HCT116 (cell line): ENCODE data around the gene TRMT11.

Source experiments
- EGR1 ChIP-seq: IDR thresholded peaks from 2 replicates; pipeline ENCODE4 v1.6.1; 2012; ENCODE audit warnings: low read depth
- EZH2 ChIP-seq: fragments of 200-600 bp; sonication (generic); IDR thresholded peaks from 2 replicates; pipeline ENCODE4 v1.6.1; 2017; ENCODE audit warnings: antibody characterized with exemption, mixed run types
- EZH2phosphoT487 ChIP-seq: fragments of 200-600 bp; IDR thresholded peaks from 2 replicates; pipeline ENCODE4 v1.6.1; 2018; ENCODE audit warnings: antibody characterized with exemption, borderline replicate concordance
- JUND ChIP-seq: IDR thresholded peaks from 2 replicates; pipeline ENCODE4 v1.6.1; 2012
- POLR2A ChIP-seq: IDR thresholded peaks from 2 replicates; pipeline ENCODE4 v1.7.0; 2011; ENCODE audit warnings: borderline replicate concordance; ENCODE audit not compliant: insufficient read depth, insufficient read length; ENCODE audit errors: extremely low read depth
- POLR2AphosphoS5 ChIP-seq: IDR thresholded peaks from 2 replicates; pipeline ENCODE4 v1.6.1; 2011; ENCODE audit warnings: mild to moderate bottlenecking, low read depth, low read length, moderate library complexity
- RAD21 ChIP-seq: IDR thresholded peaks from 2 replicates; pipeline ENCODE4 v1.6.1; 2012; ENCODE audit warnings: low read depth, mild to moderate bottlenecking
- YY1 ChIP-seq: IDR thresholded peaks from 2 replicates; pipeline ENCODE4 v1.6.1; 2011; ENCODE audit warnings: low read length, low read depth, moderate library complexity, mild to moderate bottlenecking; ENCODE audit not compliant: insufficient replicate concordance; ENCODE audit errors: extremely low read depth
- TF ChIP-seq, protein P1 (sequence below), 3 experiments: fragments of 200-600 bp in 1 of 3; sonication (generic) in 1 of 3; IDR thresholded peaks in 2 of 3; conservative IDR thresholded peaks in 1 of 3; 2 replicates each; pipeline ENCODE4 v1.5.1; 2012 to 2017; ENCODE audit warnings: low read depth in 2 of 3, low read length in 2 of 3, antibody characterized with exemption in 1 of 3, borderline replicate concordance in 1 of 3, control low read depth in 1 of 3, mild to moderate bottlenecking in 1 of 3, mixed read lengths in 1 of 3, mixed run types in 1 of 3, moderate library complexity in 1 of 3; ENCODE audit not compliant: insufficient read depth in 1 of 3
- TF ChIP-seq, protein P2 (sequence below): IDR thresholded peaks from 2 replicates; pipeline ENCODE4 v1.6.1; 2012; ENCODE audit warnings: low read depth
- TF ChIP-seq, protein P3 (sequence below): IDR thresholded peaks from 2 replicates; pipeline ENCODE4 v1.6.1; 2012
- TF ChIP-seq, protein P4 (sequence below): IDR thresholded peaks from 2 replicates; pipeline ENCODE4 v1.6.1; 2011; ENCODE audit warnings: mild to moderate bottlenecking, low read length, moderate library complexity; ENCODE audit not compliant: insufficient replicate concordance; ENCODE audit errors: extremely low read depth

DNA sequence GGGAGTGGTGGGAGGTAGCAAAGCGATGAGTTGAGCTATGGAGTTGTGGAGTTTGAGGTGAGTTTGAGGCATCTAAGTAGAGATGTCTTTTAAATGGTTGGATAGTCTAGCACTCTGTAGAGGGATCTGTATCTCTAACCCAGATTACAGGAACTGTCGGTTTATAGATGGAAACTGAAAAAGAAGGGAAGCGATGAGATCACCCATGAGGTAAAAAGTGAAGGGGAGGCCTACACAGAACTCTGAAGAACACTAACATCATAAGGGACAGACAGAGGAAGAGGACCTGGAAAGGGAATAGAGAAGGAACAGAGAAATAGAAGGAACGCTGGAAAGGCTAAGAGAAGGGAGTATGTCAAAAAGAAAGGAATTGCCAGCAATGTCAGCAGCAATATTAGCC, 27.3 kb upstream of the TRMT11 start:
- TF ChIP-seq, protein P1, sequence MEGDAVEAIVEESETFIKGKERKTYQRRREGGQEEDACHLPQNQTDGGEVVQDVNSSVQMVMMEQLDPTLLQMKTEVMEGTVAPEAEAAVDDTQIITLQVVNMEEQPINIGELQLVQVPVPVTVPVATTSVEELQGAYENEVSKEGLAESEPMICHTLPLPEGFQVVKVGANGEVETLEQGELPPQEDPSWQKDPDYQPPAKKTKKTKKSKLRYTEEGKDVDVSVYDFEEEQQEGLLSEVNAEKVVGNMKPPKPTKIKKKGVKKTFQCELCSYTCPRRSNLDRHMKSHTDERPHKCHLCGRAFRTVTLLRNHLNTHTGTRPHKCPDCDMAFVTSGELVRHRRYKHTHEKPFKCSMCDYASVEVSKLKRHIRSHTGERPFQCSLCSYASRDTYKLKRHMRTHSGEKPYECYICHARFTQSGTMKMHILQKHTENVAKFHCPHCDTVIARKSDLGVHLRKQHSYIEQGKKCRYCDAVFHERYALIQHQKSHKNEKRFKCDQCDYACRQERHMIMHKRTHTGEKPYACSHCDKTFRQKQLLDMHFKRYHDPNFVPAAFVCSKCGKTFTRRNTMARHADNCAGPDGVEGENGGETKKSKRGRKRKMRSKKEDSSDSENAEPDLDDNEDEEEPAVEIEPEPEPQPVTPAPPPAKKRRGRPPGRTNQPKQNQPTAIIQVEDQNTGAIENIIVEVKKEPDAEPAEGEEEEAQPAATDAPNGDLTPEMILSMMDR (IDR thresholded peaks at IDR 0.05 in 2 of 3, conservative IDR thresholded peaks at IDR 0.05 in 1 of 3; ENCODE audit: borderline replicate concordance in 1 of 3, insufficient read depth in 1 of 3, low read depth in 2 of 3, low read length in 2 of 3): no peak
- TF ChIP-seq, protein P2, sequence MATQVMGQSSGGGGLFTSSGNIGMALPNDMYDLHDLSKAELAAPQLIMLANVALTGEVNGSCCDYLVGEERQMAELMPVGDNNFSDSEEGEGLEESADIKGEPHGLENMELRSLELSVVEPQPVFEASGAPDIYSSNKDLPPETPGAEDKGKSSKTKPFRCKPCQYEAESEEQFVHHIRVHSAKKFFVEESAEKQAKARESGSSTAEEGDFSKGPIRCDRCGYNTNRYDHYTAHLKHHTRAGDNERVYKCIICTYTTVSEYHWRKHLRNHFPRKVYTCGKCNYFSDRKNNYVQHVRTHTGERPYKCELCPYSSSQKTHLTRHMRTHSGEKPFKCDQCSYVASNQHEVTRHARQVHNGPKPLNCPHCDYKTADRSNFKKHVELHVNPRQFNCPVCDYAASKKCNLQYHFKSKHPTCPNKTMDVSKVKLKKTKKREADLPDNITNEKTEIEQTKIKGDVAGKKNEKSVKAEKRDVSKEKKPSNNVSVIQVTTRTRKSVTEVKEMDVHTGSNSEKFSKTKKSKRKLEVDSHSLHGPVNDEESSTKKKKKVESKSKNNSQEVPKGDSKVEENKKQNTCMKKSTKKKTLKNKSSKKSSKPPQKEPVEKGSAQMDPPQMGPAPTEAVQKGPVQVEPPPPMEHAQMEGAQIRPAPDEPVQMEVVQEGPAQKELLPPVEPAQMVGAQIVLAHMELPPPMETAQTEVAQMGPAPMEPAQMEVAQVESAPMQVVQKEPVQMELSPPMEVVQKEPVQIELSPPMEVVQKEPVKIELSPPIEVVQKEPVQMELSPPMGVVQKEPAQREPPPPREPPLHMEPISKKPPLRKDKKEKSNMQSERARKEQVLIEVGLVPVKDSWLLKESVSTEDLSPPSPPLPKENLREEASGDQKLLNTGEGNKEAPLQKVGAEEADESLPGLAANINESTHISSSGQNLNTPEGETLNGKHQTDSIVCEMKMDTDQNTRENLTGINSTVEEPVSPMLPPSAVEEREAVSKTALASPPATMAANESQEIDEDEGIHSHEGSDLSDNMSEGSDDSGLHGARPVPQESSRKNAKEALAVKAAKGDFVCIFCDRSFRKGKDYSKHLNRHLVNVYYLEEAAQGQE: no peak
- TF ChIP-seq JUND (no peak), POLR2A (no peak), EZH2 (no peak), POLR2AphosphoS5 (no peak), RAD21 (no peak), EGR1 (no peak), EZH2phosphoT487 (no peak), YY1 (no peak)
- TF ChIP-seq, protein P3, sequence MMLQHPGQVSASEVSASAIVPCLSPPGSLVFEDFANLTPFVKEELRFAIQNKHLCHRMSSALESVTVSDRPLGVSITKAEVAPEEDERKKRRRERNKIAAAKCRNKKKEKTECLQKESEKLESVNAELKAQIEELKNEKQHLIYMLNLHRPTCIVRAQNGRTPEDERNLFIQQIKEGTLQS: no peak
- TF ChIP-seq, protein P4, sequence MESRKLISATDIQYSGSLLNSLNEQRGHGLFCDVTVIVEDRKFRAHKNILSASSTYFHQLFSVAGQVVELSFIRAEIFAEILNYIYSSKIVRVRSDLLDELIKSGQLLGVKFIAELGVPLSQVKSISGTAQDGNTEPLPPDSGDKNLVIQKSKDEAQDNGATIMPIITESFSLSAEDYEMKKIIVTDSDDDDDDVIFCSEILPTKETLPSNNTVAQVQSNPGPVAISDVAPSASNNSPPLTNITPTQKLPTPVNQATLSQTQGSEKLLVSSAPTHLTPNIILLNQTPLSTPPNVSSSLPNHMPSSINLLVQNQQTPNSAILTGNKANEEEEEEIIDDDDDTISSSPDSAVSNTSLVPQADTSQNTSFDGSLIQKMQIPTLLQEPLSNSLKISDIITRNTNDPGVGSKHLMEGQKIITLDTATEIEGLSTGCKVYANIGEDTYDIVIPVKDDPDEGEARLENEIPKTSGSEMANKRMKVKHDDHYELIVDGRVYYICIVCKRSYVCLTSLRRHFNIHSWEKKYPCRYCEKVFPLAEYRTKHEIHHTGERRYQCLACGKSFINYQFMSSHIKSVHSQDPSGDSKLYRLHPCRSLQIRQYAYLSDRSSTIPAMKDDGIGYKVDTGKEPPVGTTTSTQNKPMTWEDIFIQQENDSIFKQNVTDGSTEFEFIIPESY: no peak
